CD14-positive monocyte (primary cell): ENCODE results near the gene NAB1. TPM values are rescaled to one million over a fixed set of nuclear protein-coding genes. Genes with fewer than 3 reads are reported as not detected.

Experiments used
- DNase-seq, 3 donors: peaks; one replicate each; pipeline ENCODE4 v3.0.0-alpha.2; 2011 to 2022
- H2AFZ ChIP-seq: 2 replicates; pipeline ENCODE4 v1.6.0; 2012; ENCODE audit warnings: mild to moderate bottlenecking, low read depth, low read length, inconsistent platforms; ENCODE audit not compliant: insufficient read depth, poor library complexity, severe bottlenecking
- H3K27ac ChIP-seq, 2 donors: 1 replicate in 1 of 2; 2 replicates in 1 of 2; pipeline ENCODE4 v1.5.1; 2012 to 2013; ENCODE audit warnings: low read length in 2 of 2, control low read depth in 1 of 2, inconsistent platforms in 1 of 2, low read depth in 1 of 2, mild to moderate bottlenecking in 1 of 2
- H3K27me3 ChIP-seq, 2 donors: one replicate each; pipeline versions ENCODE4 v1.6.0 to v1.6.1; 2011 to 2013; ENCODE audit warnings: low read length in 2 of 2; ENCODE audit not compliant: control insufficient read depth in 2 of 2, insufficient read depth in 2 of 2
- H3K36me3 ChIP-seq, 2 donors: replicated peaks in 1 of 2; 1 replicate in 1 of 2; 2 replicates in 1 of 2; pipeline versions ENCODE4 v1.5.1 to v1.6.1; 2012 to 2013; ENCODE audit warnings: low read length in 2 of 2, control low read depth in 1 of 2, inconsistent platforms in 1 of 2, mild to moderate bottlenecking in 1 of 2; ENCODE audit not compliant: insufficient read depth in 2 of 2, control insufficient read depth in 1 of 2
- H3K4me1 ChIP-seq, 2 donors: 1 replicate in 1 of 2; 2 replicates in 1 of 2; pipeline versions ENCODE4 v1.5.1 to v1.6.1; 2012 to 2013; ENCODE audit warnings: low read length in 2 of 2, control low read depth in 1 of 2, inconsistent platforms in 1 of 2, mild to moderate bottlenecking in 1 of 2, moderate library complexity in 1 of 2; ENCODE audit not compliant: insufficient read depth in 2 of 2, control insufficient read depth in 1 of 2
- H3K4me2 ChIP-seq: replicated peaks from 2 replicates; pipeline ENCODE3; 2012; ENCODE audit warnings: low read length, moderate library complexity, mild to moderate bottlenecking; ENCODE audit not compliant: poor library complexity, severe bottlenecking; ENCODE audit errors: extremely low read depth
- H3K4me3 ChIP-seq, 3 experiments: fragments of 200-600 bp in 1 of 3; sonication (generic) in 1 of 3; replicated peaks in 1 of 3; 1 replicate in 2 of 3; 2 replicates in 1 of 3; pipeline ENCODE4 v1.5.1; 2011 to 2013; ENCODE audit warnings: low read length in 3 of 3, mild to moderate bottlenecking in 3 of 3, control low read depth in 2 of 3, low read depth in 2 of 3, inconsistent platforms in 1 of 3, moderate library complexity in 1 of 3
- H3K79me2 ChIP-seq: 2 replicates; pipeline ENCODE4 v1.6.0; 2012; ENCODE audit warnings: mild to moderate bottlenecking, control low read depth, inconsistent platforms, low read length, moderate library complexity; ENCODE audit not compliant: insufficient read depth
- H3K9ac ChIP-seq: 2 replicates; pipeline ENCODE4 v1.6.0; 2017; ENCODE audit warnings: low read length, mild to moderate bottlenecking; ENCODE audit not compliant: insufficient read depth, poor library complexity, severe bottlenecking
- H3K9me3 ChIP-seq, 2 donors: replicated peaks in 1 of 2; 1 replicate in 1 of 2; 2 replicates in 1 of 2; pipeline versions ENCODE4 v1.5.1 to v1.6.1; 2012 to 2013; ENCODE audit warnings: low read length in 2 of 2, control low read depth in 1 of 2; ENCODE audit not compliant: control insufficient read depth in 1 of 2, insufficient read depth in 1 of 2
- H4K20me1 ChIP-seq: 2 replicates; pipeline ENCODE4 v1.6.0; 2012; ENCODE audit warnings: mild to moderate bottlenecking, low read length, control low read depth, moderate library complexity; ENCODE audit not compliant: insufficient read depth
- H3K27ac Mint-ChIP-seq, 7 donors: one replicate each; pipeline ENCODE4 v1.8.0; 2020; ENCODE audit warnings: mild to moderate bottlenecking in 7 of 7, mixed read lengths in 7 of 7, moderate library complexity in 6 of 7, inconsistent platforms in 2 of 7
- H3K27me3 Mint-ChIP-seq, 3 donors: one replicate each; pipeline ENCODE4 v1.8.0; 2021 to 2022; ENCODE audit warnings: low read depth in 3 of 3, mild to moderate bottlenecking in 3 of 3, mixed read lengths in 3 of 3, moderate library complexity in 3 of 3, inconsistent platforms in 1 of 3
- H3K36me3 Mint-ChIP-seq, 2 donors: one replicate each; pipeline ENCODE4 v1.8.0; 2020; ENCODE audit warnings: mixed read lengths in 2 of 2, inconsistent platforms in 1 of 2, mild to moderate bottlenecking in 1 of 2
- H3K4me1 Mint-ChIP-seq: one replicate; pipeline ENCODE4 v1.8.0; 2020; ENCODE audit warnings: mild to moderate bottlenecking, mixed read lengths
- H3K4me3 Mint-ChIP-seq, 2 donors: one replicate each; pipeline ENCODE4 v1.8.0; 2020; ENCODE audit warnings: mild to moderate bottlenecking in 2 of 2, mixed read lengths in 2 of 2, moderate library complexity in 1 of 2
- H3K9me3 Mint-ChIP-seq, 7 donors: one replicate each; pipeline ENCODE4 v1.8.0; 2020 to 2022; ENCODE audit warnings: mixed read lengths in 7 of 7, mild to moderate bottlenecking in 6 of 7, moderate library complexity in 6 of 7, inconsistent platforms in 2 of 7
- WGBS: methylation state at CpG from one replicate; pipeline ENCODE4 v1.1.5; 2013; ENCODE audit warnings: missing lambda C conversion rate; ENCODE audit not compliant: insufficient coverage; 5-methylcytosine and 5-hydroxymethylcytosine counted together
- intact Hi-C, 2 donors: fragments of 100-400 bp; cut with micrococcal nuclease; formaldehyde crosslinking; loops; one replicate each; pipeline versions ENCODE4 v1.15.0 to v1.15.1; 2023
- polyA plus RNA-seq, 3 donors: library from polyadenylated mRNA; depleted of rRNA in 1 of 3; unstranded in 2 of 3; stranded (reverse) in 1 of 3; fragments of 300-500 nt in 2 of 3; fragments of >200 nt in 1 of 3; fragmentation: Illumina TruSeq in 2 of 3; gene quantifications; 1 replicate in 2 of 3; 2 replicates in 1 of 3; pipeline ENCODE4 v1.2.3, GENCODE V29; 2012 to 2021
- TF ChIP-seq, protein P1 (sequence below): fragments of 200-600 bp; IDR thresholded peaks from one replicate; pipeline ENCODE4 v1.8.0; 2022; ENCODE audit warnings: antibody characterized with exemption, mild to moderate bottlenecking

NAB1 gene
- polyA plus RNA-seq, 3 donors, result 2.9 to 15.5 (median 3.1) TPM

DNA sequence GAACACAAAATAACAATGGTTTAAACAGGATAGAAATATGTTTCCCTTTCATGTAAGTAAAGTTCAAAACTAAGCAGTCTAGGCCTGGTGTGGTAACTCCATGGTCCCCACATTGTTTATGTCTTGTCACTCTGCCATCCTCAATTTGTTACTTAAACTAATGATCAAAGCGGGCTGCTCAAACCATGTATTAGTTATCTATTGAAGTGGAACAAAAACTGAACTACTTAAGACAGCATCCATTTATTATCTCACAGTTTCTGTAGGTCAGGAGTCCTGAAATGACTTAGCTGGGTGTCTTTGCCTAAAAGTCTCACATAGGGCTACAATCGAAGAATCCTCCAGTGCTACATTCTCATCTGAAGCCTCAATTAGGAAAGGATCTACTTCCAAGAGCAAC, 91.6 kb downstream of the NAB1 start:
- no peak overlapping the region for H2AFZ ChIP-seq

More for the DNA sequence above, 91.6 kb downstream of the NAB1 start:
- Mint-ChIP-seq H3K36me3 (no peaks in the 10 kb centered on the region), H3K4me3 (no peak overlapping the region), H3K27ac (no peak overlapping the region), H3K9me3 (peaks cover 0 to 3% (median 1%) of the 10 kb centered on the region in 7 donors), H3K4me1 (no peaks in the 10 kb centered on the region), H3K27me3 (peaks cover 0 to 1% (median 0%) of the 10 kb centered on the region in 3 donors)
- no peaks in the 10 kb centered on the region for H3K9me3 ChIP-seq
- intact Hi-C loops, result no loop called here
- no peak for DNase-seq
- H4K20me1 ChIP-seq, result no peaks in the 10 kb centered on the region
- H3K4me2 ChIP-seq, result no peak overlapping the region
- no peaks in the 10 kb centered on the region for H3K36me3 ChIP-seq
- no peak overlapping the region for H3K27ac ChIP-seq
- TF ChIP-seq, protein P1, sequence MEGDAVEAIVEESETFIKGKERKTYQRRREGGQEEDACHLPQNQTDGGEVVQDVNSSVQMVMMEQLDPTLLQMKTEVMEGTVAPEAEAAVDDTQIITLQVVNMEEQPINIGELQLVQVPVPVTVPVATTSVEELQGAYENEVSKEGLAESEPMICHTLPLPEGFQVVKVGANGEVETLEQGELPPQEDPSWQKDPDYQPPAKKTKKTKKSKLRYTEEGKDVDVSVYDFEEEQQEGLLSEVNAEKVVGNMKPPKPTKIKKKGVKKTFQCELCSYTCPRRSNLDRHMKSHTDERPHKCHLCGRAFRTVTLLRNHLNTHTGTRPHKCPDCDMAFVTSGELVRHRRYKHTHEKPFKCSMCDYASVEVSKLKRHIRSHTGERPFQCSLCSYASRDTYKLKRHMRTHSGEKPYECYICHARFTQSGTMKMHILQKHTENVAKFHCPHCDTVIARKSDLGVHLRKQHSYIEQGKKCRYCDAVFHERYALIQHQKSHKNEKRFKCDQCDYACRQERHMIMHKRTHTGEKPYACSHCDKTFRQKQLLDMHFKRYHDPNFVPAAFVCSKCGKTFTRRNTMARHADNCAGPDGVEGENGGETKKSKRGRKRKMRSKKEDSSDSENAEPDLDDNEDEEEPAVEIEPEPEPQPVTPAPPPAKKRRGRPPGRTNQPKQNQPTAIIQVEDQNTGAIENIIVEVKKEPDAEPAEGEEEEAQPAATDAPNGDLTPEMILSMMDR, result no peak
- H3K4me1 ChIP-seq, result no peaks in the 10 kb centered on the region
- no peaks in the 10 kb centered on the region for H3K27me3 ChIP-seq
- no CpG with 5 or more reads among the region's 2 CpGs for WGBS
- H3K9ac ChIP-seq, result no peak overlapping the region
- H3K4me3 ChIP-seq, result no peak overlapping the region
- H3K79me2 ChIP-seq, result no peaks in the 10 kb centered on the region

Other genes with a start within 250 kb of the NAB1 start
- gene MFSD6, start 240.7 kb upstream of the NAB1 start, polyA plus RNA-seq, result 10 to 100 TPM in 2 of 3 donors, 1 to 10 TPM in 1; 8.8 to 15.7 (median 12.9) TPM
- 1 to 10 TPM in 2 of 3 donors, under 1 TPM in 1; 0.44 to 2.5 (median 1.5) TPM for gene NEMP2, start 114.4 kb upstream of the NAB1 start, polyA plus RNA-seq
- gene GLS, start 231.7 kb downstream of the NAB1 start, polyA plus RNA-seq, result 10 to 100 TPM in 1 of 3 donors, 1 to 10 TPM in 2; 6.0 to 29.5 (median 9.0) TPM